HEK293T (cell line): Measurements from ENCODE around the gene ILF2.

Source experiments
- FOXM1 ChIP-seq: fragments of 450-650 bp; IDR thresholded peaks from 2 replicates; pipeline ENCODE4 v1.6.1; 2017; ENCODE audit warnings: mild to moderate bottlenecking, borderline replicate concordance
- PKNOX1 ChIP-seq: fragments of 450-650 bp; IDR thresholded peaks from 2 replicates; pipeline ENCODE4 v1.6.1; 2016
- SP1 ChIP-seq: fragments of 450-650 bp; IDR thresholded peaks from 2 replicates; pipeline ENCODE4 v1.6.1; 2017
- SUZ12 ChIP-seq: fragments of 450-650 bp; IDR thresholded peaks from 2 replicates; pipeline ENCODE4 v1.6.1; 2016; ENCODE audit warnings: mild to moderate bottlenecking

DNA sequence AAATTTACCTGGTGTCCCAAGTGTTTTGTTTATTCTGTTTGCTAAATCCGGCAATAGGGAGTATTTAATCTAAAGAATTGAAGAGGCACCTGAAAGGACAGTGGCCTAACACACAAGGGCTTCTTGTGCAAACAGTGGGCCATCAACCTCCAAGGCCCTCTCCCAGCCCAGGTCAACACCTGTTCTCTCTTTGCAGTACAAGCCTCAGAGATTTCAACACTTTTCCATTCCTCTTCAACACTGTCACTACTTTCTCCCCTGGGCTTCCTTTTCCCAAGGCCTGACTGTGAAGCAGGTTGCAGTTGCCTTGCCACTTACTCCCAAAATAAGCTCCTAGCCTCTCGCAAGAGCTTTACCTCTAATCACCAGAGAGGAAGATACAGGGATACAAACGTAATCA, 15.5 kb downstream of the ILF2 start:
- TF ChIP-seq SUZ12 (no peak), FOXM1 (no peak), PKNOX1 (no peak), SP1 (no peak)
